GM12864 (cell line): ENCODE measurements around the gene SARS1.
A peak's percentile ranks its signal among the peaks of the same experiment; 100 is the strongest.

Experiments
- DNase-seq: peaks from one replicate; pipeline ENCODE4 v3.0.0-alpha.2; 2011; ENCODE audit warnings: low read depth
- H3K4me3 ChIP-seq: 2 replicates; pipeline ENCODE4 v1.5.1; 2011; ENCODE audit warnings: mild to moderate bottlenecking, low read depth, low read length, control low read depth
- TF ChIP-seq, protein P1 (sequence below): IDR thresholded peaks from 2 replicates; pipeline ENCODE4 v1.5.1; 2011; ENCODE audit warnings: low read depth, mild to moderate bottlenecking, moderate library complexity, low read length, control low read depth, inconsistent platforms; ENCODE audit errors: missing control alignments

SARS1 gene

DNA sequence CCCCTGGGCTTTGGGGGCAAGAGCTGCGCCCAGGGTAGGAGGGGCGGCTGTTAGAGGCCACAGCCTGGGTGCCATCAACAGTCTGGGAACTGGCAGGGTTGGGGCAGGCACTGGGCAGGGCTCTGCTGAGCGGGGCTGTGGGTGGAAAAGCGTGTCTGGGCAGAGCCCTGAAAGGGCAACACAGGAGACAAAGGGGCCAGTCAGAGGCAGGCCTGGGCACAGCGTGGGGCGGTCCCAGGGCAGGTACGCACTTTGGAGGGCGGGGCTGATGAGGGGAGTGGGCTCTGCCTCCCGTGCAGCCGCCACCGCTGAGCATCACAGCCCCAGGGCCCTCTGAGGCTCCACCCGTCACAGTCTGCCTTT lies 49.5 kb downstream of the SARS1 start:
- TF ChIP-seq, protein P1, sequence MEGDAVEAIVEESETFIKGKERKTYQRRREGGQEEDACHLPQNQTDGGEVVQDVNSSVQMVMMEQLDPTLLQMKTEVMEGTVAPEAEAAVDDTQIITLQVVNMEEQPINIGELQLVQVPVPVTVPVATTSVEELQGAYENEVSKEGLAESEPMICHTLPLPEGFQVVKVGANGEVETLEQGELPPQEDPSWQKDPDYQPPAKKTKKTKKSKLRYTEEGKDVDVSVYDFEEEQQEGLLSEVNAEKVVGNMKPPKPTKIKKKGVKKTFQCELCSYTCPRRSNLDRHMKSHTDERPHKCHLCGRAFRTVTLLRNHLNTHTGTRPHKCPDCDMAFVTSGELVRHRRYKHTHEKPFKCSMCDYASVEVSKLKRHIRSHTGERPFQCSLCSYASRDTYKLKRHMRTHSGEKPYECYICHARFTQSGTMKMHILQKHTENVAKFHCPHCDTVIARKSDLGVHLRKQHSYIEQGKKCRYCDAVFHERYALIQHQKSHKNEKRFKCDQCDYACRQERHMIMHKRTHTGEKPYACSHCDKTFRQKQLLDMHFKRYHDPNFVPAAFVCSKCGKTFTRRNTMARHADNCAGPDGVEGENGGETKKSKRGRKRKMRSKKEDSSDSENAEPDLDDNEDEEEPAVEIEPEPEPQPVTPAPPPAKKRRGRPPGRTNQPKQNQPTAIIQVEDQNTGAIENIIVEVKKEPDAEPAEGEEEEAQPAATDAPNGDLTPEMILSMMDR, result no peak
- no peak for DNase-seq
- H3K4me3 ChIP-seq, result no peak overlapping the region

DNA sequence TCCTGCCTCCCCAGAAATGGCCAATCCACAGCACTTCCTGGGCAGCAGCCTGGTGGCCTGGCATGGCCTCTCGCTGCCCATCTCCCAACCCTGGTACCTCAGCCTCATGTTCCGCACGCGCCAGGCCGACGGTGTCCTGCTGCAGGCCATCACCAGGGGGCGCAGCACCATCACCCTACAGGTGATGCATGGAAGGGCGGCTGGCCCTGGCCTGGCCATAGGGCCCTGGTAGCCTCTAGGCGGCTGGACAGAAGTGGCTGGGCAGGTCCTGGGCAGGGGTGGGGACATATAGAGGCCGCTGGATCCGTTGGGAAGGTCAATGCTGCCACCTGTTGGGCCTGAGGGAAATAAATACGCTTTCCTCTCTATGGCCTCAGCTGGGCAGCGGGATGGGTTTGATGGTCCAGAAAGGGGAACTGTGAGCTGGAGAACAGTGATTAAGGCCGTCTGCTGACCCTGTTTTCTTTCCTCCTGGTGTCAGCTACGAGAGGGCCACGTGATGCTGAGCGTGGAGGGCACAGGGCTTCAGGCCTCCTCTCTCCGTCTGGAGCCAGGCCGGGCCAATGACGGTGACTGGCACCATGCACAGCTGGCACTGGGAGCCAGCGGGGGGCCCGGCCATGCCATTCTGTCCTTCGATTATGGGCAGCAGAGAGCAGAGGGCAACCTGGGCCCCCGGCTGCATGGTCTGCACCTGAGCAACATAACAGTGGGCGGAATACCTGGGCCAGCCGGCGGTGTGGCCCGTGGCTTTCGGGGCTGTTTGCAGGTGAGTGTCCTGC lies 50.1 kb downstream of the SARS1 start:
- no peak overlapping the region for H3K4me3 ChIP-seq
- DNase-seq, result no peak
- TF ChIP-seq, protein P1, result peak; percentile 98

DNA sequence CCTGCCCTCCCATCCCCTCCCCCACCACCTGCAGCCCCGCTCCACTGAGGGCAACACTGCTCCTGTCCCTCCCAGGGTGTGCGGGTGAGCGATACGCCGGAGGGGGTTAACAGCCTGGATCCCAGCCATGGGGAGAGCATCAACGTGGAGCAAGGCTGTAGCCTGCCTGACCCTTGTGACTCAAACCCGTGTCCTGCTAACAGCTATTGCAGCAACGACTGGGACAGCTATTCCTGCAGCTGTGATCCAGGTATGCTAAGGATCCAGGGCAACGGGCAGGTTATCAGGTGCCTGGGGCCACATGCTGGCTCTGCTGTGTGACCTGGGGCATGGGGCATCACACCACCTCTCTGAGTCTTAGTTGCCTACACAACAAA lies 50.6 kb downstream of the SARS1 start:
- H3K4me3 ChIP-seq, result no peak overlapping the region
- no peak for DNase-seq
- TF ChIP-seq, protein P1, result no peak

DNA sequence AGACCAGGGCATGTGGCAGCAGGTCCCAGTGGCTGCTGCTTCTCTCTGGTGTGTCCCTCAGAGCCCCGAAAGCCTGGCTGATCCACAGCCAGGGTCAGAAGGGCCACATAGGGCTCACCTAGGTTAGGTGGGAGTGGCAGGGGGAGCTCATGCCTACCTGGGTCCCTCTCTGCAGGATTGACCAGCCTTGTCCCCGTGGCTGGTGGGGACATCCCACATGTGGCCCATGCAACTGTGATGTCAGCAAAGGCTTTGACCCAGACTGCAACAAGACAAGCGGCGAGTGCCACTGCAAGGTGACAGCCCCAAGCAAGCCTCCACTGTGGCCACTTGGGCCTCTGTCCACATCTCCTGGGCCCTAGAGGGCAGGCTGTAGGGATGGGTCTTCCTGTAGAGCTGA lies 51.3 kb downstream of the SARS1 start:
- TF ChIP-seq, protein P1, result no peak
- no peak overlapping the region for H3K4me3 ChIP-seq
- no peak for DNase-seq

DNA sequence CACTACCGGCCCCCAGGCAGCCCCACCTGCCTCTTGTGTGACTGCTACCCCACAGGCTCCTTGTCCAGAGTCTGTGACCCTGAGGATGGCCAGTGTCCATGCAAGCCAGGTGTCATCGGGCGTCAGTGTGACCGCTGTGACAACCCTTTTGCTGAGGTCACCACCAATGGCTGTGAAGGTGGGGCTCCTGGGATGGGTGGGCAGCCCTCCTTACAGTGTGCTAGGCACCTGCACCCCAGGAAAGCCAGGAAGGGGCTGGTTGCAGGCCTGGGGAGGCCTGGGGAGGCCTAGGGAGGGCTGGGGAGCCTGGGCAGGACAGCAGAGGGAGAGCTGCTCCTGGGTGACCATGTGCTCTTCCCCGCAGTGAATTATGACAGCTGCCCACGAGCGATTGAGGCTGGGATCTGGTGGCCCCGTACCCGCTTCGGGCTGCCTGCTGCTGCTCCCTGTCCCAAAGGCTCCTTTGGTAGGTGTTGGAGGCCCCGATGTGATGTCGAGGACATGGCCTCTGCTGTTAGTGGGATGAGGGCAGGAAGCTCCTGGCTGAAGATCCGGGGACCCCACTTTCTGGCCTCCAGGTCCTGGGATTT lies 52.1 kb downstream of the SARS1 start:
- no peak overlapping the region for H3K4me3 ChIP-seq
- TF ChIP-seq, protein P1, result no peak
- DNase-seq, result no peak

DNA sequence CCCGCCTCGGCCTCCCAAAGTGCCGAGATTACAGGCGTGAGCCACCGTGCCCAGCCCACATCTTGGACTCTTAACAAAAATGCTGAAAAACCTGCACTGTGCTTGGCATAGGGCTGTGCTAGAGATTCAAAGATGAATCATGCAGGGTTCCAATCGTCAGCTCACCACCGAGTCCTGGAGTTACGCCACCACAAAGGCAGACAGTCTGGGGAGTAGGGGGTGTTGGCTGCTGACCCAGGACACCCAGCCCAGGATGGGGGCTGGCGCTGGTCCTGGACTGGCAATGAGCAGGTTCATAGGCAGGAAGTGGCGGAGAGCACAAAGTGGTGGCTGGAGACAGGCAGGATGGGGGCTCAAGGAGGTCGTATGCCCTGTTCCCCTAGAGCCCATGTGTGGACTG lies 53.2 kb downstream of the SARS1 start:
- DNase-seq, result no peak
- TF ChIP-seq, protein P1, result no peak
- no peak overlapping the region for H3K4me3 ChIP-seq
